A673 (cell line): ENCODE measurements around the gene MEFV.

ENCODE experiments used
- EZH2 ChIP-seq: fragments of 200-600 bp; sonication (generic); IDR thresholded peaks from 2 replicates; pipeline ENCODE4 v1.6.1; 2017; ENCODE audit warnings: borderline replicate concordance, low read depth, mild to moderate bottlenecking, mixed read lengths, antibody characterized with exemption, low read length; ENCODE audit not compliant: poor library complexity, severe bottlenecking
- TF ChIP-seq, protein P1 (sequence below): fragments of 300-800, 200-600 bp; sonication (generic); conservative IDR thresholded peaks from 2 replicates; pipeline ENCODE4 v1.5.1; 2017; ENCODE audit warnings: low read depth, mild to moderate bottlenecking, antibody characterized with exemption, low read length, moderate library complexity, mixed read lengths

DNA sequence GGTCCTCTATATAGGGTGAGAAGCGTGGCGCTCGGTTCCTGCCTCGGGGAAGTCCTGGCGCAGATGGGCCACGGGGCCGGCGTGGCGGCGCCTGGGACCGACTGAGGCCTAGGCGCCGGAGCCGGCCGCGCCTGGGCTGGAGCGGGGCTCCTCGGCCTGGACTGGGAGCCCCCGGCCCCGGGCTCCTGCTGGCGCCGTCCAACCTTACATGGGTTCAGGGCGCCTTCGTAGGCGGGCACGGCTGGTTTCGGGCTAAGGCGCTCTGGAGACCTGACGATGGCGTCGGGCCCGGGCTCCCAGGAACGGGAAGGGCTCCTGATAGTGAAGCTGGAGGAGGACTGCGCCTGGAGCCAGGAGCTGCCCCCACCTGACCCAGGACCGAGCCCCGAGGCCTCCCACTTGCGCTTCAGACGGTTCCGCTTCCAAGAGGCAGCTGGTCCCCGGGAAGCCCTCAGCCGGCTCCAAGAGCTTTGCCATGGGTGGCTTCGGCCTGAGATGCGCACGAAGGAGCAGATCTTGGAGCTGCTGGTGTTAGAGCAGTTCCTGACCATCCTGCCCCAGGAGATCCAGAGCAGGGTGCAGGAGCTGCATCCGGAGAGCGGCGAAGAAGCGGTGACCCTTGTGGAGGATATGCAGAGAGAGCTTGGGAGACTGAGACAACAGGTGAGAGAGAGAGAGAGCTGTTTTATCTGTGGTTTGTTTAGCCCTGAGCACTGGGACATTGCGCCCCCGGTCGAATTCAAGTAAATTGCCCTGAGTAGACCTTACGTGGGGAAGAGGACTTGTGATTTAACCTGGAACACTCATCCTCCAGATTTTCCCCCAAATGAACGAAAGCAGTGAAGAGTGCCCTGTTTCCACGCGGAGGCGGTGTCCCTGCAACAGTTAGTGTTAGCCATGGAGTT lies 27.4 kb upstream of the MEFV start:
- TF ChIP-seq, protein P1, sequence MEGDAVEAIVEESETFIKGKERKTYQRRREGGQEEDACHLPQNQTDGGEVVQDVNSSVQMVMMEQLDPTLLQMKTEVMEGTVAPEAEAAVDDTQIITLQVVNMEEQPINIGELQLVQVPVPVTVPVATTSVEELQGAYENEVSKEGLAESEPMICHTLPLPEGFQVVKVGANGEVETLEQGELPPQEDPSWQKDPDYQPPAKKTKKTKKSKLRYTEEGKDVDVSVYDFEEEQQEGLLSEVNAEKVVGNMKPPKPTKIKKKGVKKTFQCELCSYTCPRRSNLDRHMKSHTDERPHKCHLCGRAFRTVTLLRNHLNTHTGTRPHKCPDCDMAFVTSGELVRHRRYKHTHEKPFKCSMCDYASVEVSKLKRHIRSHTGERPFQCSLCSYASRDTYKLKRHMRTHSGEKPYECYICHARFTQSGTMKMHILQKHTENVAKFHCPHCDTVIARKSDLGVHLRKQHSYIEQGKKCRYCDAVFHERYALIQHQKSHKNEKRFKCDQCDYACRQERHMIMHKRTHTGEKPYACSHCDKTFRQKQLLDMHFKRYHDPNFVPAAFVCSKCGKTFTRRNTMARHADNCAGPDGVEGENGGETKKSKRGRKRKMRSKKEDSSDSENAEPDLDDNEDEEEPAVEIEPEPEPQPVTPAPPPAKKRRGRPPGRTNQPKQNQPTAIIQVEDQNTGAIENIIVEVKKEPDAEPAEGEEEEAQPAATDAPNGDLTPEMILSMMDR: no peak
- TF ChIP-seq EZH2: no peak
